ENCODE results near the gene VSIG8.

- TF ChIP-seq BHLHE40 (IDR thresholded peaks at IDR 0.05; ENCODE audit: borderline replicate concordance): no peak
- TF ChIP-seq ARNT (IDR thresholded peaks at IDR 0.05): no peak
Observed at GRCh38 chr1:159862031-159862430, 426 bp downstream of the VSIG8 start.
